Thymus (tissue), 11 donors: Measurements from ENCODE around the gene TRA2B. TPM values are rescaled to one million over a fixed set of nuclear protein-coding genes. Genes with fewer than 3 reads are reported as not detected.
A peak's percentile ranks its signal among the peaks of the same experiment; 100 is the strongest.

Experiments
- DNase-seq, 9 donors: peaks; one replicate each; pipeline ENCODE4 v3.0.0-alpha.2; 2013; ENCODE audit warnings: low spot score in 9 of 9, low read depth in 6 of 9, missing footprints in 1 of 9
- H3K27ac ChIP-seq, 2 donors: one replicate each; pipeline ENCODE4 v1.5.1; 2013; ENCODE audit warnings: control low read depth in 1 of 2, low read depth in 1 of 2, low read length in 1 of 2, mild to moderate bottlenecking in 1 of 2, moderate library complexity in 1 of 2
- H3K27me3 ChIP-seq, 2 donors: one replicate each; pipeline ENCODE4 v1.5.1; 2013; ENCODE audit warnings: low read length in 1 of 2; ENCODE audit not compliant: control insufficient read depth in 2 of 2, insufficient read depth in 1 of 2
- H3K36me3 ChIP-seq, 2 donors: one replicate each; pipeline ENCODE4 v1.5.1; 2013; ENCODE audit warnings: low read length in 1 of 2, mild to moderate bottlenecking in 1 of 2, moderate library complexity in 1 of 2; ENCODE audit not compliant: control insufficient read depth in 2 of 2, insufficient read depth in 2 of 2
- H3K4me1 ChIP-seq, 2 donors: one replicate each; pipeline ENCODE4 v1.5.1; 2013; ENCODE audit warnings: low read length in 2 of 2; ENCODE audit not compliant: control insufficient read depth in 2 of 2, insufficient read depth in 2 of 2
- H3K4me3 ChIP-seq, 2 donors: one replicate each; pipeline ENCODE4 v1.5.1; 2013; ENCODE audit warnings: low read length in 2 of 2, control low read depth in 1 of 2, mild to moderate bottlenecking in 1 of 2
- H3K9me3 ChIP-seq, 2 donors: one replicate each; pipeline ENCODE4 v1.5.1; 2013; ENCODE audit warnings: low read length in 1 of 2, mild to moderate bottlenecking in 1 of 2; ENCODE audit not compliant: control insufficient read depth in 2 of 2, insufficient read depth in 1 of 2
- WGBS: extraction: QIAGEN DNeasy Blood & Tissue Kit; methylation state at CpG from one replicate; pipeline ENCODE4 v1.1.7; 2013; 5-methylcytosine and 5-hydroxymethylcytosine counted together
- polyA plus RNA-seq: library from polyadenylated mRNA; stranded (reverse); fragments of 200-250 nt; gene quantifications from one replicate; pipeline ENCODE4 v1.2.3, GENCODE V29; 2013
- total RNA-seq: library from RNA; stranded (reverse); fragments of 120-200 nt; gene quantifications from one replicate; pipeline ENCODE4 v1.2.4, GENCODE V29; 2013
- donor health status: healthy.

The TRA2B gene
- total and polyA plus RNA-seq, 2 donors = 177 to 206 TPM

- Histone ChIP-seq H3K4me3 (no peak overlapping the region), H3K36me3 (no peaks in the 10 kb centered on the region), H3K4me1 (peaks cover 0 to 9% of the 10 kb centered on the region in 2 donors), H3K27ac (no peak overlapping the region), H3K9me3 (peaks cover 0 to 4% of the 10 kb centered on the region in 2 donors), H3K27me3 (peaks cover 0 to 8% of the 10 kb centered on the region in 2 donors)
- DNase-seq = no peak
- 77% methylated on average over 5 of the region's 5 CpGs for WGBS
Observed at GRCh38 chr3:185978516-185978915, 40.7 kb upstream of the TRA2B start.

GRCh38 chr3:185977679-185978040, 39.8 kb upstream of the TRA2B start:
- Histone ChIP-seq H3K36me3 (no peaks in the 10 kb centered on the region), H3K27me3 (peaks cover 0 to 1% of the 10 kb centered on the region in 2 donors), H3K27ac (no peak overlapping the region), H3K9me3 (peaks cover 0 to 4% of the 10 kb centered on the region in 2 donors), H3K4me1 (peaks cover 0 to 7% of the 10 kb centered on the region in 2 donors), H3K4me3 (no peak overlapping the region)
- WGBS = 51% methylated on average over 3 of the region's 3 CpGs
- DNase-seq = no peak

- H3K4me1 ChIP-seq = peaks cover 0 to 7% of the 10 kb centered on the region in 2 donors
- no peak overlapping the region for H3K27ac ChIP-seq
- H3K4me3 ChIP-seq = no peak overlapping the region
- no peaks in the 10 kb centered on the region for H3K36me3 ChIP-seq
- DNase-seq = peak; percentile 47 to 88 (median 76)
- H3K27me3 ChIP-seq = no peaks in the 10 kb centered on the region
- H3K9me3 ChIP-seq = peaks cover 0 to 4% of the 10 kb centered on the region in 2 donors
- WGBS = 13% methylated on average over 6 of the region's 6 CpGs
Observed at GRCh38 chr3:185976977-185977678, 39.3 kb upstream of the TRA2B start.

DNA sequence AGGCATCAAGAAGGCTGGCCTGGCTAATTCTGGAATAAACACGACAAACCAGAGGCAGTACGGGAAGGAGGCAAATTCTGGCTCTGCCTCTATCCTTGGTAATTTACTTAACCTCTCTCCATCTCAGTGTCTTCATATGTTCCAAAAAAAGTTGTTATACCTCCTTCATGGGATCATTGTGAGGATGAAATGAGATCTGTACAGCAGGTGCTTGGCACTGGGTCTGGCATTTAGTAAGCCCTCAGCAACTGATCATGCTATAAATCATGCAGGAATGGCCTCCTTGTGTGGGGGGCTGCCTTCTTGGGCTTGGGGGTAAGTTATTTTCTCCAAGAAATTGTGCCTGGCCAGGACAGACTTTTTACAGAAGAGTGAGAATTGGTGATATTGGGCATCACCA, 38.3 kb upstream of the TRA2B start:
- H3K36me3 ChIP-seq = no peaks in the 10 kb centered on the region
- no peak overlapping the region for H3K27ac ChIP-seq
- no peaks in the 10 kb centered on the region for H3K27me3 ChIP-seq
- 95% methylated on average over 2 of the region's 2 CpGs for WGBS
- peaks cover 0 to 3% of the 10 kb centered on the region in 2 donors for H3K9me3 ChIP-seq
- no peak overlapping the region for H3K4me3 ChIP-seq
- DNase-seq = no peak
- peaks cover 0 to 7% of the 10 kb centered on the region in 2 donors for H3K4me1 ChIP-seq

GRCh38 chr3:185971579-185971978, 33.8 kb upstream of the TRA2B start:
- Histone ChIP-seq H3K4me1 (no peaks in the 10 kb centered on the region), H3K36me3 (no peaks in the 10 kb centered on the region), H3K27ac (no peak overlapping the region), H3K27me3 (no peaks in the 10 kb centered on the region), H3K4me3 (no peak overlapping the region), H3K9me3 (no peaks in the 10 kb centered on the region)
- 96% methylated on average over 18 of the region's 18 CpGs for WGBS
- DNase-seq = no peak

- Histone ChIP-seq H3K4me1 (no peaks in the 10 kb centered on the region), H3K9me3 (no peaks in the 10 kb centered on the region), H3K36me3 (no peaks in the 10 kb centered on the region), H3K27me3 (no peaks in the 10 kb centered on the region), H3K27ac (no peak overlapping the region), H3K4me3 (no peak overlapping the region)
- 90% methylated on average over 2 of the region's 2 CpGs for WGBS
- DNase-seq = no peak
Observed at GRCh38 chr3:185968168-185968567, 30.4 kb upstream of the TRA2B start.

GRCh38 chr3:185966655-185967054, 28.8 kb upstream of the TRA2B start:
- 97% methylated on average over 2 of the region's 2 CpGs for WGBS
- H3K4me3 ChIP-seq = no peak overlapping the region
- no peaks in the 10 kb centered on the region for H3K9me3 ChIP-seq
- no peaks in the 10 kb centered on the region for H3K36me3 ChIP-seq
- H3K4me1 ChIP-seq = no peaks in the 10 kb centered on the region
- no peak overlapping the region for H3K27ac ChIP-seq
- no peaks in the 10 kb centered on the region for H3K27me3 ChIP-seq
- no peak for DNase-seq

DNA sequence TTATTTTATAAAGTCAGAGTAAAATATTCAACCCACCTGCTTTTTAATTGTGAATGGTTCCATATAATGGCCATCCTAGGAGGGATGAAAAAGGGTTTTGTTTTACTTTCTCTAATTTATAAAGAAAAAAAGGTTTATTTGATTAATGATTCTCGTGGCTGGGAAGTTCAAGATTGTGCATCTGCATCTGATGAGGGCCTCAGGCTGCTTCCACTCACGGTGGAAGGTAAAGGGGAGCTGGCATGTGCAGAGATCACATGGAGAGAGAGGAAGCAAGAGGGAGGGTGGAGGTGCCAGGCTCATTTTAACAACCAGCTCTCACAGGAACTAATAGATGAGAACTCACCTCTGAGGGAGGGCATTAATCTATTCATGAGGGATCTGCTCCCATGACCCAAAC, 27.7 kb upstream of the TRA2B start:
- no peak for DNase-seq
- Histone ChIP-seq H3K27ac (no peak overlapping the region), H3K9me3 (no peaks in the 10 kb centered on the region), H3K36me3 (no peaks in the 10 kb centered on the region), H3K27me3 (no peaks in the 10 kb centered on the region), H3K4me1 (no peaks in the 10 kb centered on the region), H3K4me3 (no peak overlapping the region)
- 89% methylated on average over 2 of the region's 2 CpGs for WGBS

GRCh38 chr3:185961675-185962232, 23.9 kb upstream of the TRA2B start:
- no peaks in the 10 kb centered on the region for H3K27me3 ChIP-seq
- no peaks in the 10 kb centered on the region for H3K9me3 ChIP-seq
- DNase-seq = no peak
- no peaks in the 10 kb centered on the region for H3K36me3 ChIP-seq
- no peak overlapping the region for H3K4me3 ChIP-seq
- H3K27ac ChIP-seq = no peak overlapping the region
- H3K4me1 ChIP-seq = peaks cover 0 to 2% of the 10 kb centered on the region in 2 donors
- 93% methylated on average over 4 of the region's 4 CpGs for WGBS
